Upper lobe of right lung (tissue), 1 donor: ENCODE data around the gene ESPN. TPM values are rescaled to one million over a fixed set of nuclear protein-coding genes. Genes with fewer than 3 reads are reported as not detected.
"Not testable (repeated sequence)": the region's sequence is repeated elsewhere in the genome, so short reads cannot be mapped to it uniquely, and the experiment has no call there.

Experiments used
- ATAC-seq: fragments of 200-7000 bp; cut with Tn5 transposase; one replicate; pipeline ENCODE4 v1.9.1; 2020; ENCODE audit warnings: mild to moderate bottlenecking, moderate library complexity
- DNase-seq: peaks from one replicate; pipeline ENCODE4 v3.0.0-alpha.2; 2020
- H3K27ac ChIP-seq: fragments of 200-600 bp; one replicate; pipeline ENCODE4 v1.8.0; 2022
- H3K27me3 ChIP-seq: fragments of 200-600 bp; one replicate; pipeline ENCODE4 v1.8.0; 2022; ENCODE audit warnings: mild to moderate bottlenecking
- H3K36me3 ChIP-seq: fragments of 200-600 bp; one replicate; pipeline ENCODE4 v1.8.0; 2022
- H3K4me1 ChIP-seq: fragments of 200-600 bp; one replicate; pipeline ENCODE4 v1.8.0; 2022
- H3K4me3 ChIP-seq: fragments of 200-600 bp; one replicate; pipeline ENCODE4 v1.8.0; 2022; ENCODE audit warnings: mild to moderate bottlenecking
- H3K9me3 ChIP-seq: fragments of 200-600 bp; one replicate; pipeline ENCODE4 v1.8.0; 2022
- CTCF ChIP-seq: fragments of 200-600 bp; IDR thresholded peaks from one replicate; pipeline ENCODE4 v1.8.0; 2022; ENCODE audit warnings: antibody characterized with exemption
- intact Hi-C: fragments of 100-400 bp; cut with DNase I; formaldehyde crosslinking; loops from one replicate; pipeline ENCODE4 v1.11.0; 2022
- total RNA-seq: library from RNA; stranded (reverse); fragmentation: NEBNext Ultra II Directional; extraction: Animal tissue kit (Norgen Biotek cat#: 25700); gene quantifications from one replicate; pipeline ENCODE4 v1.2.1, GENCODE V29; 2021
- donor health status: DM: no; HTN: yes; CAD: no; lungs with severe emphysema.

The ESPN gene
- total RNA-seq, 1 donor from 2014 or later, result 4.3 TPM

GRCh38 chr1:6392809-6393399 lies 31.7 kb upstream of the ESPN start:
- intact Hi-C loops, result no loop called here
- no peak for DNase-seq
- H3K4me1 ChIP-seq, result peaks cover 13% of the 10 kb centered on the region
- peak overlapping the region; percentile 98 for H3K27ac ChIP-seq
- H3K27me3 ChIP-seq, result no peaks in the 10 kb centered on the region
- no peak for TF ChIP-seq CTCF
- peak overlapping the region; percentile 65 for H3K4me3 ChIP-seq
- H3K36me3 ChIP-seq, result no peaks in the 10 kb centered on the region
- no peak for ATAC-seq
- no peaks in the 10 kb centered on the region for H3K9me3 ChIP-seq

- H3K4me3 ChIP-seq, result peak within 1 kb of the TSS; percentile 65
- ATAC-seq, result peak; percentile 98
- H3K27me3 ChIP-seq, result no peaks in the 10 kb centered on the region
- peaks cover 13% of the 10 kb centered on the region for H3K4me1 ChIP-seq
- H3K27ac ChIP-seq, result peak within 1 kb of the TSS; percentile 98
- DNase-seq, result peak; percentile 95
- H3K36me3 ChIP-seq, result no peaks in the 10 kb centered on the region
- intact Hi-C loops, result no loop called here
- H3K9me3 ChIP-seq, result no peaks in the 10 kb centered on the region
- peak; percentile 7 for TF ChIP-seq CTCF
Observed at GRCh38 chr1:6393400-6394187, 31.0 kb upstream of the ESPN start, which contains the start of gene ACOT7. ACOT7 (minus strand) TSS chr1:6393767; CDS start chr1:6393399, 368 bp downstream.

- ATAC-seq, result not testable (repeated sequence)
Observed at GRCh38 chr1:6395130-6395529, 29.4 kb upstream of the ESPN start.

GRCh38 chr1:6395781-6396244 lies 28.8 kb upstream of the ESPN start:
- H3K9me3 ChIP-seq, H3K27me3 ChIP-seq, H3K4me3 ChIP-seq, DNase-seq, intact Hi-C loops, H3K36me3 ChIP-seq, H3K27ac ChIP-seq, ATAC-seq: not testable (repeated sequence)
- H3K4me1 ChIP-seq, result peaks cover 13% of the 10 kb centered on the region

More at GRCh38 chr1:6395130-6395529, 29.4 kb upstream of the ESPN start:
- H3K27me3 ChIP-seq, H3K36me3 ChIP-seq, H3K4me3 ChIP-seq, H3K27ac ChIP-seq, H3K9me3 ChIP-seq, intact Hi-C loops, DNase-seq: not testable (repeated sequence)
- peaks cover 13% of the 10 kb centered on the region for H3K4me1 ChIP-seq

- TF ChIP-seq CTCF, result no peak
- Histone ChIP-seq H3K9me3 (no peaks in the 10 kb centered on the region), H3K27ac (no peak overlapping the region), H3K4me1 (peaks cover 11% of the 10 kb centered on the region), H3K4me3 (no peak overlapping the region), H3K27me3 (no peaks in the 10 kb centered on the region), H3K36me3 (no peaks in the 10 kb centered on the region)
- ATAC-seq (no peak), DNase-seq (no peak)
- intact Hi-C loops, result no loop called here
Observed at GRCh38 chr1:6396998-6397397, 27.6 kb upstream of the ESPN start.

GRCh38 chr1:6397844-6398441 lies 26.6 kb upstream of the ESPN start:
- H3K4me1 ChIP-seq, result peaks cover 4% of the 10 kb centered on the region
- ATAC-seq (no peak), DNase-seq (no peak)
- TF ChIP-seq CTCF, result no peak
- H3K27me3 ChIP-seq, result no peaks in the 10 kb centered on the region
- H3K27ac ChIP-seq, result no peak overlapping the region
- intact Hi-C loops, result no loop called here
- no peak overlapping the region for H3K4me3 ChIP-seq
- no peaks in the 10 kb centered on the region for H3K9me3 ChIP-seq
- no peaks in the 10 kb centered on the region for H3K36me3 ChIP-seq
